Dedifferentiated amniotic fluid mesenchymal stem cell (primary cell): ENCODE results near the gene SSRP1.
"Not testable (repeated sequence)": the region's sequence is repeated elsewhere in the genome, so short reads cannot be mapped to it uniquely, and the experiment has no call there.

ENCODE experiments used
- DNase-seq: peaks from one replicate; pipeline ENCODE4 v3.0.0-alpha.2; 2016; ENCODE audit errors: extremely low spot score

SSRP1 gene

DNA sequence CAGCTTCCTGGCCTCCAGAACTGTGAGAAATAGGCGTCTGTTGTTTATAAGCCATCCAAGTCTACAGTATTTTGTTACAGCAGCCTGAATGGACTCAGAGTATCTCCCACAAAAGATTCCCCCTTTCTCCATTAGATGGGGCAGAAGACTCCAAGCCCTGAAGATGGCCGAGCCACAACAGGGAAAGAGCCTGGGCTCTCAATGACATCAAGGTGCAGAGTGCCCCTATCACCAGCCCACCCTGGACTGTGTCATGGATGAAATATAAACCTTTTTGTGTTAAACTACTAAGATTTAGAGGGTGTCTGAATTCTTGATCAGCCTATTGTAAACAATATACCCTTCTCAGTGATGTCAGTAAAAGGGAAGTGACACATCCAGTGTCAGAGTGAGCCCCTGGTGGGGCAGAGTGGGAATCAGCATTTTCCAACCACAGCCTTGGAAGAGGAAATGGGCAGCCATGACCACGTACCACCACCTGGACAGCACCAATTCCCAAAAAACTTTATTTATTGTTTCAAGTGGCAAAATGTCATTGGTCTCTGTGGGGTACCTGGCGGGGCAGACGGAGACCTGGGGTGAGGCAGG lies 36.4 kb downstream of the SSRP1 start:
- no peak for DNase-seq

DNA sequence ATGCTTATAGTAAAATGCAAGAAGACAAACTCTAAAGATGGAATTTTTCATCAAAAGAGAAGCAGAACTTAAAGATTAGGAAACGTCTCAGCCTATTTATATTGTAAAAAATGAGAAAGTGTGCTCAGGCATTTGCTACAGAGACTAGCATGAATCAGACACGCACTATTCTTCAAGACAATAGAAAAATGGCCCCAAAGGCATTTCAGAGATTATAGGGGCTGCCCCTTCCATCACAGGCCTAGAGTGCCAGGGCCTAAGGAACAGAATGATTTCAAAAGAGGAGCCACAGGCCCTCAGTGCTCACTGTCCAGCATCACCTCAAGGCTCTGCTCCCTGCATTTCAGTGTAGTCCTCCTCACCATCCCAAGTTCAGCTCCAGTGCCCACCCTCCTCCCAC lies 38.5 kb downstream of the SSRP1 start:
- no peak for DNase-seq

DNA sequence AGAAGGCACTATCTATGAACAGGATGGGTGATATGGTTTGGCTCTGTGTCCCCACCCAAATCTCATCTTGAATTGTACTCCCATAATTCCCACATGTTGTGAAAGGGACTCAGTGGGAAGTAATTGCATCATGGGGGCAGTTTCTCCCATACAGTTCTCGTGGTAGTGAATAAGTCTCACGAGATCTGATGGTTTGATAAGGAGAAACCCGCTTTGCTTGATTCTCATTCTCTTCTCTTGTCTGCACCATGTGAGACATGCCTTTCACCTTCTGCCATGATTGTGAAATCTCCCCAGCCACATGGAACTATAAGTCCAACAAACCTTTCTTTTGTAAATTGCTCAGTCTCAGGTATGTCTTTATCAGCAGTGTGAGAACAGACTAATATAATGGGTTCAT lies 39.5 kb downstream of the SSRP1 start:
- not testable (repeated sequence) for DNase-seq

DNA sequence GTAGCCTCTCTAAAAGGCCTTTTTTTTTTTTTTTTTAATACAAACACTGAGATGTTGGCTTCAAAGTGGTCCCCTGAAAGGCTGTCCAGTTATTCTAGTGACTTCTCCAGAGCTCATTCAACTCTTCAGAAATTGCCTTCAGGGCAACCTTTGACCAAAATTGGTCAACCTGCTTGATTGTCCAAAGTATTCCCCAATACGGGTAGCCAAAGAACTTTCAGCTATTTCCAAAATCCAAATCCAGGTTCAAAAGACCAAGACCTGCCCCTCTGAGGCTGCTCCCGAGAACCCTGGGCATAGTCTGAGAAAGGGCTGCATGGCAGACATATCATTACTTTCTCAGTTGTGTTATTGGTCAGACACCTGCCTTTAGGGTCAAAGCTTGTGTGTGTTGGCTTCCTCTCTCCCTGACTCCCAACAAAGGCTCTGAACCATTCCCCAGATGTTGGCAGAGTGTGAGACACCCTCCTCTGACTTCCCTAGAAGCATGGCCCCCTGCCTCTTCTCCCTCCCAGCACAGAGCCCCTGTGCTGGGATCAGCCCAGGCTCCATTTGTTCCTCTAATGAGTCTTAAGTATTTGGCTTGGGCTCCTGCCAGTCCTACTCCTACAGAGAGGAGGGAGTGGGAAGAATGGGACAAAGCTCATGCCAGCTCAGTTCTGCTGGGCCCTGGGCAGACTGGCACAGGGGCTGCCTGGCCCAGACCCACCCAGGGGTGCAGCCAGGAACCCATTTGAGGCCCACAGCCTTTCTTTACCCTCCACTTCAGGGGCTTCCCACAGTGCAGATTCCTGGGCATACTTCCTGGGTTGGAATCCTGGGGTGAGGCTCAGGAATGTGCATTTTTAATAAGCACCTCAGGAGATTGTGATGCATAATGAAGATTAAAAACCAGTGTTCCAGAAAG lies 41.2 kb downstream of the SSRP1 start:
- DNase-seq = peak; percentile 58

DNA sequence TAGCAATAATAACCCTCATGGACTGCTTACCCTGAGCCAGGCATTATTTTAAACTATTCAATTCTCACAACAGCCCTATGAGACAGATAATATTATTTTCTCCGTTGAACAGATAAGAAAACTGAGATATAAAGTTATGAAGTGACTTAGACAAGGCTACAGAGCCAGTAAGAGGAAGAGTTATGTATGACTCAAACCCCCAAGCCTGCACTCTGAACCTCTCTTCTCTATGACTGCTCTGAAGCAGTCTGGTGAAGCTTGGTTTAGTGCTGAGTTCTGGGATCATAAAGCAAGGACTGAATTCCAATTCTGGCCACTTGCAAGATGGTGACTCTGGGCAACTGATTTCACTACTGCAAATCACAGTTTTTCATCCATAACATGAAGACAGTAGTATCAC lies 45.4 kb downstream of the SSRP1 start:
- no peak for DNase-seq

DNA sequence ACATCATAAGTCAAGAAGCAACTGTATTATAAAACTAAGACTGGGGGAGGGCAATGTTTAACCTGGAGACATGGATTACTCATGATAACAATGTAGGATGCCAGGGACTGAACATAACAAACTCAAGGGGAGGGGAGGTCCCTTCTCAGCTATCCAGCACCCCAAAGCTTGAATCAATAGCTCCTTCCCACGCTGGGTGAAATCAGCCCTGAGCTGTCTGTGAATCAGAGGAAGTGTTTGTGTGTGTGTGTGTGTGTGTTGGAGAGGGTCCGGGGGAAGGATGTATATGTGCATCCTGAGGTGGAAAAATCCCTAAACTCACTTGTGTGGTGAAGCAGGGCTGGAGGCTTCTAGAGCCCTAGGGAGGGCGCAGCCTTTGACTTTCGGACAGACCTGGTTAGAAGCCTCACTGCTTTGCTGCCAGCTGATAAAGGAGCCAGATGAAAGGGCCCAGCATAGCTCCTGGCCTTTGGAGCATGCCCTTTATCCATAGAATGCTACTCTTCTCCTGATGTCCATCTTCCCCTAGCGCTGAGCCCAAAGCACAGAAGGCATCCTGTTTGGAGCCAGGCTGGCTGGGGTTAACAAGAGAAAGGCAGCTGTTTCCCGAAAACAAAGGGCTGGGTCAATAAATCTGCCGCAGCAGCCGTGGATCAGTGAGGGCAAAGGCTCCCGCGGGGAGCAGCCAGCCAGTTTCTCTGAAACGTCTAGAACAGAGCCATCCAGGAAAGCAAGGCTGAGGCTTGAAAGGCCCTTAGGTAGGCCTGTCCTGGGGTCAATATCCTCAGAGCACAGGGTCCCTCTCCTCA lies 46.7 kb downstream of the SSRP1 start:
- no peak for DNase-seq

DNA sequence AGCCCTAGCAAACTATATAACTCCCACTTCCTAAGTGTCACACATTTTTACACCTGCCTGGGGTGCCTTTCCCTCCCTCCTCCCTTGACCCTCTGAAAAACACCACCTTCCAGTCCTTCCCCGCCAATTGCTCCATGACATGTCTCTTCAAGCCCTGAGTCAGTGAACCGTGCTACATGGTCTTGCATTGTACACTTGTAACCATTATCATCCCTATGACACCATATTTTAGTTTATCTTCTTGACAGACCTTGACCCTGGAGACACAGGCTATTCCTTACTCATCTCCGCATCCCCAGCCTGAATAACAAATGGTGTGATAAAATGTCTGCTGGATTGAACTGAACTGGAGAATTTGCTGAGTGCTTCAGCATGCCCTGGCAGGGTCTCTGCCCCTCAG lies 47.8 kb downstream of the SSRP1 start:
- DNase-seq = no peak

DNA sequence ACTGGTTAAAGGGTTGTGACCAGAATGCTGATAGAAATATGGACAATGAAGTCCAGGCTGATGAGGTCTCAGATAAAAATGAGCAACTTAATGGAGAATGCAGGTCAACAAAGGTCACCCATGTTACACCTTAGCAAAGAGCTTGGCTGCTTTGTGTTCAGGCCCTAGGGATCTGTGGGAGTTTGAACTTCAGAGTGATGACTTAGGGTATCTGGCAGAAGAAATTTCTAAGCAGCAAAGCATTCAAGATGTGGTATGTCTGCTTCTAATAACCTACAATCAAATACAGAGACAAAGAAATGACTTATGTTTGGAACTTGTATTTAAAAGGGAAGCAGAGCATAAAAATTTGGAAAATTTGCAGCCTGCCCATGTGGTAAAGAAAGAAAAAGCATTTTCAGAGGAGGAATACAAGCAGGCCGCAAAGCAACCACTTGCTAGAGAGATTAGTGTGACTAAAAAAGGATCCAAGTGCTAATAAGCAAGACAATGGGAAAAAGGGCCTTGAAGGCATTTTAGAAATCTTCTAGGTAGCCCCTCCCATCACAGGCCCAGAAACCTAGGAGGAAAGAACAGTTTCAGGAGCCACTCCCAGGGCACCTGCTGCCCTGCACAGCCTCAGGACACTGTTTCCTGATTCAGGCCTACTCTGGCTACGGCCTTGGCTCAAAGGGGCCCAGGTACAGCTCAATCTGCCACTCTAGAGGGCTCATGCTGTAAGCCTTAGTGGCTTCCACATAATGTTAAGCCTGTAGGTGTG lies 52.3 kb downstream of the SSRP1 start:
- DNase-seq = no peak

DNA sequence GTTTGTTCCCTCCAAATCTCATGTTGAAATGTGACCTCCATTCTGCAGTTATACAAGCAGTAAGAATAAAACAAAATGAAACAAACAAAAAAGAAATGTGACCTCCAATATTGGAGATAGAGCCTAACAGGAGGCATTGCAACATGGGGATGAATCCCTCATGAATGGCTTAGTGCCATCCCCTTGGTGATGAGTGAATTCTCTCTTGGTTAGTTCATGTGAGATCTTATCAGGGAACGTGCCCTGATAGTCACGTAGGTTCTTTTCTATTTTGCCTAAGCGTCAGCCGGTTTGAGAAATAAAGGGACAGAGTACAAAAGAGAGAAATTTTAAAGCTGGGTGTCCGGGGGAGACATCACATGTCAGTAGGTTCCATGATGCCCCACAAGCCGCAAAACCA lies 54.1 kb downstream of the SSRP1 start:
- not testable (repeated sequence) for DNase-seq

DNA sequence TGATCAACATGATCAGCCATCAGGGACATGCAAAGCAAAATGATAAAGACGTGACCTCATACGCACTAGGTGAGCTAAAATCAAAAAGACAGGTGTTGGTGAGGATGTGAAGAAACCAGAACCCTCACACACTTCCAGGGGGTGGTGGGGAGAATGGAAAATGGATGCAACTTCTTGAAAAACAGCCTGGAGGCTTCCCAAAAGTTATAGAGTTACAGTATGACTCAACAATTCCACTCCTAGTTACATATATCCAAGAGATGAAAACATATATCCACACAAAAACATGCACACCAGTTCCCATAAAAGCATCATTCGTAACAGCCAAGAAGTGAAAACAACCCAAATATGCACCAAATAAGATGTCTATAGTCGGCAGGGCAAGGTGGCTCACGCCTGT lies 56.6 kb downstream of the SSRP1 start:
- DNase-seq = peak; percentile 84

DNA sequence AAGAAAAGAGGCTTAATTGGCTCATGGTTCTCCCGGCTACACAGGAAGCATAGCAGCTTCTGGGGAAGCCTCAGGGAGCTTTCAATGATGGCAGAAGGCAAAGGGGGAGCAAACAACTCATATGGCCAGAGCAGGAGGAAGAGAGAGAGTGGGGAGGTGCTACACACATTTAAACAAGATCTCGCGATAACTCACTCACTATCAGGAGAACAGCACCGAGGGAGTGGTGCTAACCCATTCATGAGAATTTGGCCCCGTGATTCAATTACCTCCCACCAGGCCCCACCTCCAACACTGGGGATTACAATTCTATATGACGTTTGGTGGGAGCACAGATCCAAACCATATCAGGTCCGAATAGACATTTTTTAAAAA lies 57.0 kb downstream of the SSRP1 start:
- DNase-seq = no peak

DNA sequence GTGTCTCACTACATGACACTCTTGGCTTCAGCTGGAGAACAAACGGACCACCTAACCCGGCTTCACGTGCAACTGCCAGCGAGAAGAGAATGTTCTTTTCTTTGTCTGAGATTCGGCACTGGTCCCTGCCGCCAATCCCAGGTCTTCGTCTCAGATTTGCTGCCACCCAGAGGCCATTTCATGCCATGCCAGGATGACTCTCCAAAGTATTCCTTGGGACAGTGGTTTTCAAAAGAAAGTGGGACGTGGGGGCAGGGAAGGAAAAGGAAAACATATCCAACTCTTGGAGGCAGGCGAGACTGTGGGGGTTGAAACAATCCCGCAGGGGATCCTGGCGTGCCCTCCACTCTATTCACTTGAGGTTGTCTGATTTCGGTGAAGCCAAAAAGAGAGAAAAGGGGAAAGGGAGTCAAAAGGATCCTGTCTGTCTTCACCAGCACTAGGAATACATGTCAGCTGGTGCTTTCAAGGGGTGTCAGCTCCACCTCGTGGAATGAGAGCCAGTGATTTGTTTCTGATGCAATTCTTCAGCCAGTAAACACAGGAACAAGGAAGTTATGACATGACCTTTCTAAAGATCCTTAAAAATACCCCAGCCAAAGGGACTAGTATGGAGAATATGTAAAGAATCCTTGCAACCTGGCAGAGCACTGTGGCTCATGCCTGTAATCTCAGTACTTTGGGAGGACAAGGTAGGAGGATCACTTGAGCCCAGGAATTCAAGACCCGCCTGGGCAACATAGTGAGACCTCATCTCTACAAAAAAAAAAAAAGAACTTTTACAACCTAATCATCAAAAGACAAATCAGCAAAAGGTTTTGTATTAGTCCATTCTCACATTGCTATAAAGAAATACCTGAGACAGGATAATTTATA lies 57.6 kb downstream of the SSRP1 start:
- peak; percentile 88 for DNase-seq

DNA sequence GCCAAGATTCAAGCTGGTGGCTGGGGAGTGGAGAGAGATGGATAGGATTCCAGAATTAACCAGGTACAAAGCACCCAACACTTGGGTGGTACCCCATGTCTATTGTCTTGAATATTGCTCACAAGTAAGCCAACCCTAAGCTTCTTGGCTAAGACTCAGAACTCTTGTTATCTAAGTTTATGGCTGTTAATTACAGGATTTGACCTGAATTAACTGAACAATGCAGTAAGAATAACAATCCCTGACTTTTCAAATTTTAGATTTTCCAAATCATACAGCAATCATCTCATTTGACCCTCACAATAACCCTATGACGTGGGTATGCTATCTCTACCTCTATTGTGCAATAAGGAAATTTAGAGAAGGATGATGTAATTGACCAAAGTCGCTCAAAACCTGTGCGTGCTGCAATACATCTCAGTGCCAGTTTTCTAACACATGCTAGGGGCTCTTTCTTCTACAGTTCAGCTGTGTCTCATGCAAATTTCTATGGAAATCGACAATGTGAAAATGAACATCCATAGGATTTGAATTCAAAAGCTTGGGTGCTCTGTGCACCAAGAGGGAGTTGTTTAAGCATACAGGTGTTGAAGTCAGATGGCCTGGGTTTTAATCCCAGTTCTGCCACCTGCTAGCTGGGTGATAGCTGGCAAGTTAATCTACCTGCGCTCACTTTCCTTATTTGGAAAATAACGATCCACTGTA lies 58.6 kb downstream of the SSRP1 start:
- DNase-seq = no peak

DNA sequence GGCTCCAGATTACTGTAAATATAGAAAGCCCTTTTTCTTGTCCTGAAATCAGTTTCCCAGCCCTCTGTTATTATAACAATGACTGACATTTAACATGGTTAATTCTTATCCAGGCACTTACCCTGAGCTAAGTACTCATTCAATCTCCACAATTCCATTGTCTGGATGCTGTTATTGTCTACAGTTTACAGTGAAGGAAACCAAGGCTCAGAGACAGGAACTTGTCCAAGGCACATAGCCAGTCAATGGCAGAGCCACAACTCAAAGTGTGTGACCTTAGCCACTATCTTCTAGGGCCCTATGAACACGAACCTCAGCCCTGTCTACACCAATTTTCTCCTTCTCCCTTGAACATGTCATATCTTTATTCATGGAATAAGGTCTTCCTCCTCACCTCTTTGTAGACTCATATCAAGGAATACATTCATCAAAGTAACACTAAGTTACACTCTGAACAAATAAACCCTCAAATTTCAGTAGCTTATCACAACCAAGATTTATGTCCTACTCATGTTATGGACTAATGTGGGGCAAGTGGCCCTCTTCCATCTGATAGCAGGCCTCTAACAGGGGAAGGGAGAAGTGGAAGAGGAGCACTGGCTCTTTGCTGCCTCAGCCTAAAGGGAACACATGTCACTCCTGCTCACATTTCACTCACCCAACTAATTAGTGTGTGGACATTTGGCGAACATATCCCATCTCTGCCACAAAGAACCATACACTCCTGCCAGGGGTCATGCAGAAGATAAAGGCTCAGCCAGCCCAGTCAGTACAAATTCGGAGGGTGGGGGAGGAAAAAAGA lies 59.3 kb downstream of the SSRP1 start:
- no peak for DNase-seq
